GM12872 (cell line): ENCODE data around the gene DNAH1.

ENCODE experiments used
- TF ChIP-seq, protein P1 (sequence below): IDR thresholded peaks from 3 replicates; pipeline ENCODE4 v1.5.1; 2011; ENCODE audit warnings: low read depth, mild to moderate bottlenecking, low read length, moderate library complexity; ENCODE audit not compliant: insufficient read depth

The DNAH1 gene

DNA sequence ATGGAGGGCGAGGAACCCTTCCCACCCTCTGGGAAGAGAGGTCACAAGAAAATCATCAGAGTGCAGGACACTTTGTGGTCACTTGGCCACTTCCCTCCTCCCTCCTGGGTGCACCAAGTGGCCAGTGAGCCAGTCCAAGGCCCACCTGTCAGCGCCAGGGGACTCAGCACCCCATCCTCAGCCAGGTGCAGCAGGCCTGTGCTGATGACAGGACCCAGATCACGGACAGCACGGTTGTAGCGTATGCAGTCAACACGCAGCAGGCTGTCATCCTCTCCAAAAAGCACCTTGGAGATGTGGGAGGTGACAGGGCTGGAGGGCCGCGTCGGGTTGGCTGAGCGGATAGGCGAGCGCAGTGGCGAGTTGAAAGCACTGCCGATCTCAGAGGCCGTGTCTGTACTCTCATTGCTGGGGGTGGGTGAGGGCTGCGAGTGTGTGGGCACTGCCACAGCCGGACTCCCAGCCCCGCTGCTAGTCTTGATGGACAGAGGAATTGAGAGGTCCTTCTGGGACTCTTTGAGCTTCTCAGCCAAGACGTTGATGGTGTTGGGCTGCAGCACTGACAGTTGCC is 87.2 kb downstream of the DNAH1 start:
- TF ChIP-seq, protein P1, sequence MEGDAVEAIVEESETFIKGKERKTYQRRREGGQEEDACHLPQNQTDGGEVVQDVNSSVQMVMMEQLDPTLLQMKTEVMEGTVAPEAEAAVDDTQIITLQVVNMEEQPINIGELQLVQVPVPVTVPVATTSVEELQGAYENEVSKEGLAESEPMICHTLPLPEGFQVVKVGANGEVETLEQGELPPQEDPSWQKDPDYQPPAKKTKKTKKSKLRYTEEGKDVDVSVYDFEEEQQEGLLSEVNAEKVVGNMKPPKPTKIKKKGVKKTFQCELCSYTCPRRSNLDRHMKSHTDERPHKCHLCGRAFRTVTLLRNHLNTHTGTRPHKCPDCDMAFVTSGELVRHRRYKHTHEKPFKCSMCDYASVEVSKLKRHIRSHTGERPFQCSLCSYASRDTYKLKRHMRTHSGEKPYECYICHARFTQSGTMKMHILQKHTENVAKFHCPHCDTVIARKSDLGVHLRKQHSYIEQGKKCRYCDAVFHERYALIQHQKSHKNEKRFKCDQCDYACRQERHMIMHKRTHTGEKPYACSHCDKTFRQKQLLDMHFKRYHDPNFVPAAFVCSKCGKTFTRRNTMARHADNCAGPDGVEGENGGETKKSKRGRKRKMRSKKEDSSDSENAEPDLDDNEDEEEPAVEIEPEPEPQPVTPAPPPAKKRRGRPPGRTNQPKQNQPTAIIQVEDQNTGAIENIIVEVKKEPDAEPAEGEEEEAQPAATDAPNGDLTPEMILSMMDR, result no peak

DNA sequence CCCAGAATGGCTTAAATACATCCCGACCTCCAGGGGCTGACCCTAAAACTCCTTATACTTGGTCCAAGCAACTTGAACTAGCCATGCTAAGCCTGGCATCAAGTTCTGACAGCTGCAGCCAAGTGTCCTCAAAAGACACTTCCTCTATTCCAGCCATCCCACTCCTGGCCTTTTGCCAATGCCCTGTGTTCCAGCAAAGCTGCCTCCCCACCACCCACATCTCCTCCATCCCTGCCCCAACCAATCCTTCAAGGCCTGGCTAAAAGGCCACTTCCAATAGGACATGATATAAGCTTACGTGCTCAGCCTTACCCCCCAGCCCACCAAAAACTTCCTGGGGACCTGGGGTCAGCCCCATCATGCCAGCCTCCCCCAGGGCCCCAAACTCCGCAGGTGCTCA is 87.8 kb downstream of the DNAH1 start:
- TF ChIP-seq, protein P1, result no peak

DNA sequence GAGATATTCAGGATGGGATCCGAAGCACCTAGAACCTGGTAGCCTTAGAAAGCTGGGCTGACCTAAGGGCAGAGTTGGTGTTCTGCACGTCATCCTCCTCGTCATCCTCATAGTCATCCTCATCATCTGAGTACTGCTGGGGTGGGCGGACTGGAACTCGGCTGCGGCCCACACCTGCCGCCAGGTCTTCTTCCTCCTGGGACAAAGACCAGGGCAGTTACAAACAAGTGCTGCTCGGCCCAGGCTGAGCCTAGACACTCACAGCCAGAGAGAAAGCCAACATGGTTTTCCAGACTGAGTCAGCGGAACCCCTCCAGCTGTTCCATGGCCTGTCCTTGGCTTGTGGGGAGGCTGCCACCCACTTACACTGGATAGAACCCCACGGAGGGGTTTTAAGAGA is 88.3 kb downstream of the DNAH1 start:
- TF ChIP-seq, protein P1, result no peak

DNA sequence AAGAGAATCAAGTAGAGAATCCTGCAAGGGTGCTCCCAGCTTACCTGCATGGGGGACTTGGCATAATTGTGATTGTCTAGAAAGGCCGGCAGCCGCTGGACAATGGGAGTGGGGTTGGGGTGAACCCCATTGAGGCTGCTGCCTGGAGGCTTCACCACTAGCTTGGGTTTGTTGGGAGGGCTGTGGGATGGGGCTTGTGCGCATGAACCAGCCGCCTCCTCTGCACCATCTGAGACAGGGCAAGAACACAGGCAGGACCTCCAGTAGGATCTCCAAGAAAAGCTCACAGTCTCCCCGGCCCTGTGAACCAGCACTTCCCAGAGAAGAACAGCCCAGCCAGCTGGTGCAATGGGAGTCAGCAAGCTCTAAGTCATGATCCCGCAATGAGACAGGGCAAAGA is 88.9 kb downstream of the DNAH1 start:
- TF ChIP-seq, protein P1, result no peak

DNA sequence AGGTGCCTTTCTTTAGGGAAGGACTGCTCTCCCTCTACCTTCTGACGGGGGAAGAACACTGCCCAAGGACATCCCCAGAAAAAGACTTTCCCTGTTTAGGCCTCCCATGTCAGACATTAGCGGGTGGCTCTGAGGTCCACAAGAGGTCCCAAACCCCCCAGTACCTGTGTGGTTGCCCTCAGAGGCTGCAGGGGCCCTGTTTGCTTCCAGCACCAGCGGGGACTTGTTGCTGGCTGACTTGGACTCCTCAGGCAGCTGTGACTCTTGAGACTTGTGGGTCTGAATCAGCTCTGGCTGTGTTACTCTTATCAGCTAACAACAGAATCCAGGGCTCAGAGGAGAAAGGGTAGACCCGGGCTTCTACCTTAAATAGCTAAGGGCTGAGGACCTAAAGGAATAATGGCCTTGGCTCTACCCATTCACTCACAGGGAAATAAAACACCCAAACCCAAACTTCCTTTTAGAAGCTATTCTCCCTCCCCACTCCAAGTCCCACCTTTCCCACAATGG is 89.5 kb downstream of the DNAH1 start:
- TF ChIP-seq, protein P1, result no peak

DNA sequence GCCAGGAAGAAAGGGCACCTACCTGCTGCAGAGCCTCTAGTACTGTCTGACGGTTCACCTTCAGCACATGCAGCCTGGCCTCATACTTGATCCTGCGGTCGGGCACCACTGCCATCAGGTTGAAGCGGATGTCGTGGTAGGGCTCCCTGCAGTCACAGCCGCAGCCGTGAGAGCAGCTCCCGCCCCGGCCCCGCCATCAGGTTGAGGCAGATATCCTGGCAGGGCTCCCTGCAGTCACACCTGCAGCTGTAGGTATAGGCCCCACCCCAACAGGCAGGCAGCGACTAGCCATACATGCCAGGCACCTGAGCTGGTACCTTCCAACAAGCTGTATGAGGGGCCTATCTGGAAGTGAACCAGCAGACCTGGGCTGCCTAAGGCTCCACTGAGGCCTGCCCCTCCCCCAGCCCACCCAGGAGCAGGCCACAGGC is 90.1 kb downstream of the DNAH1 start:
- TF ChIP-seq, protein P1, result no peak

DNA sequence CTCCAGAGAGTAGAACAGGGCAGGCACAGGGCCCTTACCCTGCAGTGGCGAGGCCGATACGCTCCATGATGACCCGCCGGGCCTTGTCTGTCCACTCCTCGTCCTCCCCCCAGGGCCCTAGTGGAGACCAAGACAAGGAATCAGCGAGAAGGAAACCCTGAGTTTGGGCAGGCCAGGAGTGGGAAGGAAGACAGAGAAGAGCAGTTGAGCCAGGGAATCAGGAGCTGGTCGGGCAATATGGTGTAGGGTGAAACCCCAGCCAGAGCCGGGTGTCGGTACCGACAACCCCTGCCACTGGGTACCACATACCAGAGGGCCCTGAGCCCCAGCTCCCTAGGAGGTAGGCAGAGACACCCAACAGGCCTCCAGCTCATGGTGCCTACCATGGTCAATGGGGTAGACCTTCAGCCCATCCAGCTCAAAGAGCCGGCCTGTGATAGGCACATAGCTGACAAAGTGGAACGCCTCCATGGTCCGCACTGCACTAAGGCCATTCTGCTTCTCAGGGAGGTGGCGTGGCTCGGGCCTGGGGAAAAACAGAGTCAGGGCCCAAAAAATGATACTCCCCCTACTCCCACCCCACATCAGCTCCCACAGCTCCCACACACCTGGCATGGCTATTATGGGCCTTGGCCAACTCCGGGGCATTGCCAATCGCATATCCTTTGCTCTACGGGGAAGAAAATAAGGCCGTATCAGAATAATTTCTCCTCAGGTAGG is 90.8 kb downstream of the DNAH1 start:
- TF ChIP-seq, protein P1, result no peak
